NT2/D1 (cell line): ENCODE results near the gene DCUN1D5.

ENCODE experiments used
- DNase-seq: peaks from one replicate; pipeline ENCODE4 v3.0.0-alpha.2; 2011; ENCODE audit warnings: low read depth, low spot score
- H3K27me3 ChIP-seq: 2 replicates; pipeline ENCODE4 v1.6.0; 2011; ENCODE audit warnings: mild to moderate bottlenecking; ENCODE audit not compliant: insufficient read length, insufficient read depth
- H3K36me3 ChIP-seq: 2 replicates; pipeline ENCODE4 v1.6.1; 2011; ENCODE audit warnings: mild to moderate bottlenecking, low read length, mixed read lengths; ENCODE audit not compliant: insufficient read depth, insufficient read length
- H3K4me1 ChIP-seq: 2 replicates; pipeline ENCODE4 v1.5.1; 2011; ENCODE audit not compliant: insufficient read depth, insufficient read length
- H3K4me3 ChIP-seq: 2 replicates; pipeline ENCODE4 v1.5.1; 2011; ENCODE audit warnings: low read depth; ENCODE audit not compliant: insufficient read length
- H3K9ac ChIP-seq: 2 replicates; pipeline ENCODE4 v1.6.0; 2011; ENCODE audit warnings: low read depth; ENCODE audit not compliant: insufficient read length
- H3K9me3 ChIP-seq: 2 replicates; pipeline ENCODE4 v1.5.1; 2011; ENCODE audit warnings: mild to moderate bottlenecking, low read length; ENCODE audit not compliant: insufficient read depth
- SUZ12 ChIP-seq: IDR thresholded peaks from 2 replicates; pipeline ENCODE4 v1.6.1; 2011; ENCODE audit not compliant: insufficient read length, insufficient read depth; ENCODE audit errors: extremely low read depth
- YY1 ChIP-seq: IDR thresholded peaks from 2 replicates; pipeline ENCODE4 v1.6.1; 2011; ENCODE audit not compliant: insufficient read length, insufficient read depth
- ZNF274 ChIP-seq: IDR thresholded peaks from 2 replicates; pipeline ENCODE4 v1.6.1; 2011; ENCODE audit warnings: mild to moderate bottlenecking, low read depth, low read length

DCUN1D5 gene

DNA sequence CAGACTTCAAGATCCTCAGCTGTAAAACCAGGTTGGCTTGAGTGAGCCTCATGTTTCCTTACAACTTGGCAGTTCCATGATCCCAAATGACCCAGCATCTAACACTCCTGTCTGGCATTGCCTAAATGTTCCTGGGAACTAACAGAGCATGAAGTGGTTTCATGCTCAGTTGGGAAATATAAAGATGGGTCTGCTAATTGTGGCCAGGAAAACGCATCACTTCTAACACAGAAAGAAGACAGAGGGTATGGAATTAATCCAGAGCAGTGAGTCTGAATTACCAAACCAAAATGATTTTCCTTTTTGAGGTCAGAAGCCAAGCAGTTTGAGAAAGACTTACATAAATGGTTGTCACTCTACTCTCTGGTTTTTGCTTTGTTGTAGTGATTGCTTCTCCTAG lies 75.9 kb downstream of the DCUN1D5 start:
- Histone ChIP-seq H3K4me3 (no peak overlapping the region), H3K9me3 (no peaks in the 10 kb centered on the region), H3K27me3 (no peaks in the 10 kb centered on the region), H3K9ac (no peak overlapping the region), H3K36me3 (no peaks in the 10 kb centered on the region), H3K4me1 (no peaks in the 10 kb centered on the region)
- no peak for DNase-seq
- no peak for TF ChIP-seq YY1

DNA sequence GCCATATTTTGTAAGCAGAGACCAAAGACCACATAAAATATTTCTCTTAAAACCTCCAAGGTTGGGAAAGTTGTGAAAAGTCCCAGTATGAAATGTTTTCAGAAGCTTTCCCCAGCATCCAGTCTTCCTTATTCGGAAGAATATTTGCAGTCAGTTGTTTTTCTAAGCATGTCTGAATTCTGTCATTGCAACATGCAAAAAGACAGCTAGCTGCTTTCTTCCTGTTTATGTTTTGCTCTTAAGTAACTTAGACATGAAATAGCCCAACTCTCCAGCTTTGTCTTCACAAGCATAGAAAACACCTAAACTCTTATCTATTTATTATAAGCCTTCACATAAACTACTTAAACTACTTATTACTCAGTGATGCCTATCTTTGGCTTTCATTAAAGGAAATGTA lies 78.5 kb downstream of the DCUN1D5 start:
- Histone ChIP-seq H3K9ac (no peak overlapping the region), H3K4me3 (no peak overlapping the region), H3K36me3 (no peaks in the 10 kb centered on the region), H3K4me1 (no peaks in the 10 kb centered on the region), H3K27me3 (no peaks in the 10 kb centered on the region), H3K9me3 (no peaks in the 10 kb centered on the region)
- TF ChIP-seq ZNF274 (no peak), SUZ12 (no peak), YY1 (no peak)
- no peak for DNase-seq
